DOHH2 (cell line): Measurements from ENCODE around the gene EPHA5.

Source experiments
- EZH2phosphoT487 ChIP-seq: fragments of 200-600 bp; sonication (generic); IDR thresholded peaks from 2 replicates; pipeline ENCODE4 v1.6.1; 2017; ENCODE audit warnings: borderline replicate concordance, mild to moderate bottlenecking, antibody characterized with exemption, low read length, moderate library complexity, mixed read lengths
- TF ChIP-seq, protein P1 (sequence below): fragments of 200-600 bp; sonication (generic); IDR thresholded peaks from one replicate; pipeline ENCODE4 v1.5.1; 2014; ENCODE audit warnings: antibody characterized with exemption, mild to moderate bottlenecking, low read depth, low read length; ENCODE audit not compliant: poor library complexity, severe bottlenecking

DNA sequence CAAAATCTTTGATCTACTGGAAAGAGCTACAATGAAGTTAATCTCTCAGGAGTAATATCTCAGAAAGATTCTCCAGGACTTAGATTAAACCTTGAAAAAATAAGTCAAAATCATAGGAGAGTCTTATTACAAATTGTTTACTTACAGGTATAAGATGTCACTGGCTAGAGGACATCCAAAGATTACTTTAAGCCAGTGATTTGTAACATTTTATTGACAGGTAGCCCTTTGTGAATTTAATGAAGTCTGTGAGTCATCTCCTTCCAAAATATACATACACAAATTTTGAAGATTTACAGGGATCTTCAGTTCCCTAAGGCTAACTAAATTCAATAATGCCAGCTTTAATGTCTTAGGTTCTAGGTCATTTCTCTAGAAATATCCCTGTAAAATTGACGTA lies 359.7 kb downstream of the EPHA5 start:
- TF ChIP-seq, protein P1, sequence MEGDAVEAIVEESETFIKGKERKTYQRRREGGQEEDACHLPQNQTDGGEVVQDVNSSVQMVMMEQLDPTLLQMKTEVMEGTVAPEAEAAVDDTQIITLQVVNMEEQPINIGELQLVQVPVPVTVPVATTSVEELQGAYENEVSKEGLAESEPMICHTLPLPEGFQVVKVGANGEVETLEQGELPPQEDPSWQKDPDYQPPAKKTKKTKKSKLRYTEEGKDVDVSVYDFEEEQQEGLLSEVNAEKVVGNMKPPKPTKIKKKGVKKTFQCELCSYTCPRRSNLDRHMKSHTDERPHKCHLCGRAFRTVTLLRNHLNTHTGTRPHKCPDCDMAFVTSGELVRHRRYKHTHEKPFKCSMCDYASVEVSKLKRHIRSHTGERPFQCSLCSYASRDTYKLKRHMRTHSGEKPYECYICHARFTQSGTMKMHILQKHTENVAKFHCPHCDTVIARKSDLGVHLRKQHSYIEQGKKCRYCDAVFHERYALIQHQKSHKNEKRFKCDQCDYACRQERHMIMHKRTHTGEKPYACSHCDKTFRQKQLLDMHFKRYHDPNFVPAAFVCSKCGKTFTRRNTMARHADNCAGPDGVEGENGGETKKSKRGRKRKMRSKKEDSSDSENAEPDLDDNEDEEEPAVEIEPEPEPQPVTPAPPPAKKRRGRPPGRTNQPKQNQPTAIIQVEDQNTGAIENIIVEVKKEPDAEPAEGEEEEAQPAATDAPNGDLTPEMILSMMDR, result no peak
- no peak for TF ChIP-seq EZH2phosphoT487
